H9 (cell line): ENCODE measurements around the gene IVNS1ABP. TPM values are rescaled to one million over a fixed set of nuclear protein-coding genes. Genes with fewer than 3 reads are reported as not detected.

Experiments
- DNase-seq: peaks from one replicate; pipeline ENCODE4 v3.0.0-alpha.2; 2017
- H2AFZ ChIP-seq: one replicate; pipeline ENCODE4 v1.6.1; 2013; ENCODE audit warnings: mild to moderate bottlenecking, low read length, control low read depth, moderate library complexity
- H2AK5ac ChIP-seq: 2 replicates; pipeline ENCODE4 v1.6.1; 2013; ENCODE audit warnings: low read length, control low read depth, mixed read lengths; ENCODE audit not compliant: insufficient read length
- H2BK120ac ChIP-seq: one replicate; pipeline ENCODE4 v1.6.1; 2013; ENCODE audit warnings: low read depth, mild to moderate bottlenecking, low read length, control low read depth, inconsistent platforms; ENCODE audit not compliant: poor library complexity, severe bottlenecking
- H2BK12ac ChIP-seq: 2 replicates; pipeline ENCODE4 v1.6.1; 2013; ENCODE audit warnings: low read length, control low read depth, mixed read lengths, low read depth; ENCODE audit not compliant: insufficient read length
- H2BK15ac ChIP-seq: 2 replicates; pipeline ENCODE4 v1.6.1; 2013; ENCODE audit warnings: low read depth, low read length, control low read depth
- H2BK20ac ChIP-seq: one replicate; pipeline ENCODE4 v1.6.1; 2013; ENCODE audit warnings: low read depth, mild to moderate bottlenecking, low read length, control low read depth, inconsistent platforms; ENCODE audit not compliant: poor library complexity, severe bottlenecking
- H2BK5ac ChIP-seq: 2 replicates; pipeline ENCODE4 v1.6.1; 2013; ENCODE audit warnings: low read length, control low read depth, mixed read lengths; ENCODE audit not compliant: insufficient read length
- H3K14ac ChIP-seq: 2 replicates; pipeline ENCODE4 v1.6.1; 2013; ENCODE audit warnings: low read length, control low read depth; ENCODE audit not compliant: insufficient read depth
- H3K18ac ChIP-seq: 2 replicates; pipeline ENCODE4 v1.6.1; 2013; ENCODE audit warnings: low read depth, mild to moderate bottlenecking, mixed read lengths, low read length, control low read depth; ENCODE audit not compliant: insufficient read length
- H3K23ac ChIP-seq: 2 replicates; pipeline ENCODE4 v1.6.1; 2013; ENCODE audit warnings: low read length, control low read depth, mixed read lengths, low read depth; ENCODE audit not compliant: insufficient read length
- H3K23me2 ChIP-seq: 2 replicates; pipeline ENCODE4 v1.6.1; 2013; ENCODE audit warnings: low read depth, mild to moderate bottlenecking, mixed read lengths, low read length, control low read depth; ENCODE audit not compliant: insufficient read length, poor library complexity, severe bottlenecking
- H3K27ac ChIP-seq: 2 replicates; pipeline ENCODE4 v1.5.1; 2013; ENCODE audit warnings: low read length, control low read depth, mixed read lengths, low read depth; ENCODE audit not compliant: insufficient read length
- H3K27me3 ChIP-seq: 2 replicates; pipeline ENCODE4 v1.6.1; 2013; ENCODE audit warnings: low read length, control low read depth, inconsistent platforms; ENCODE audit not compliant: insufficient read depth
- H3K4ac ChIP-seq: 2 replicates; pipeline ENCODE4 v1.6.1; 2013; ENCODE audit warnings: low read depth, mild to moderate bottlenecking, control low read depth, inconsistent platforms, low read length, moderate library complexity
- H3K4me1 ChIP-seq: 2 replicates; pipeline ENCODE4 v1.6.1; 2013; ENCODE audit warnings: low read length, control low read depth, inconsistent platforms; ENCODE audit not compliant: insufficient read depth
- H3K4me2 ChIP-seq: 2 replicates; pipeline ENCODE4 v1.6.1; 2013; ENCODE audit warnings: low read length, control low read depth, mixed read lengths; ENCODE audit not compliant: insufficient read length, insufficient read depth
- H3K56ac ChIP-seq: 2 replicates; pipeline ENCODE4 v1.6.1; 2013; ENCODE audit warnings: low read depth, mild to moderate bottlenecking, mixed read lengths, low read length, control low read depth; ENCODE audit not compliant: insufficient read length
- H3K79me1 ChIP-seq: 2 replicates; pipeline ENCODE4 v1.6.1; 2013; ENCODE audit warnings: low read depth, mild to moderate bottlenecking, moderate library complexity, low read length, control low read depth, inconsistent platforms; ENCODE audit not compliant: insufficient read depth, poor library complexity, severe bottlenecking
- H3K79me2 ChIP-seq: 2 replicates; pipeline ENCODE4 v1.6.1; 2013; ENCODE audit warnings: low read length, control low read depth, inconsistent platforms; ENCODE audit not compliant: insufficient read depth
- H3K9ac ChIP-seq: 2 replicates; pipeline ENCODE4 v1.6.1; 2013; ENCODE audit warnings: low read length, control low read depth, mixed read lengths; ENCODE audit not compliant: insufficient read length; ENCODE audit errors: extremely low read depth
- H3K9me3 ChIP-seq: one replicate; pipeline ENCODE4 v1.6.1; 2013; ENCODE audit warnings: low read depth, low read length, inconsistent platforms; ENCODE audit not compliant: control insufficient read depth
- H3T11ph ChIP-seq: one replicate; pipeline ENCODE4 v1.6.1; 2013; ENCODE audit warnings: mild to moderate bottlenecking, low read length, control low read depth, inconsistent platforms
- H4K20me1 ChIP-seq: one replicate; pipeline ENCODE4 v1.6.1; 2013; ENCODE audit not compliant: control insufficient read depth, insufficient read length, insufficient read depth
- H4K5ac ChIP-seq: 2 replicates; pipeline ENCODE4 v1.6.1; 2013; ENCODE audit warnings: low read depth, mild to moderate bottlenecking, mixed read lengths, low read length, control low read depth; ENCODE audit not compliant: insufficient read length
- H4K8ac ChIP-seq: replicated peaks from 2 replicates; pipeline ENCODE4 v1.6.1; 2013; ENCODE audit warnings: low read length, control low read depth, mixed read lengths, low read depth; ENCODE audit not compliant: insufficient read length
- H4K91ac ChIP-seq: 2 replicates; pipeline ENCODE4 v1.6.1; 2013; ENCODE audit warnings: low read depth, mild to moderate bottlenecking, moderate library complexity, mixed read lengths, low read length, control low read depth; ENCODE audit not compliant: insufficient read length
- H3K27ac Mint-ChIP-seq, 3 experiments: 2 replicates in 2 of 3; 3 replicates in 1 of 3; pipeline ENCODE4 v1.8.0; 2020 to 2021; ENCODE audit warnings: mixed read lengths in 3 of 3, mild to moderate bottlenecking in 1 of 3, moderate library complexity in 1 of 3
- H3K27me3 Mint-ChIP-seq: 2 replicates; pipeline ENCODE4 v1.8.0; 2021; ENCODE audit warnings: low read depth, mild to moderate bottlenecking, moderate library complexity, mixed read lengths
- H3K36me3 Mint-ChIP-seq, 3 experiments: 2 replicates in 2 of 3; 3 replicates in 1 of 3; pipeline ENCODE4 v1.8.0; 2020 to 2021; ENCODE audit warnings: low read depth in 3 of 3, mixed read lengths in 3 of 3; ENCODE audit not compliant: insufficient read depth in 1 of 3
- H3K4me1 Mint-ChIP-seq, 2 experiments: 2 replicates each; pipeline ENCODE4 v1.8.0; 2020; ENCODE audit warnings: mixed read lengths in 2 of 2
- H3K4me3 Mint-ChIP-seq, 2 experiments: 2 replicates in 1 of 2; 3 replicates in 1 of 2; pipeline ENCODE4 v1.8.0; 2020 to 2021; ENCODE audit warnings: mild to moderate bottlenecking in 2 of 2, mixed read lengths in 2 of 2, moderate library complexity in 1 of 2
- H3K9me3 Mint-ChIP-seq, 2 experiments: 2 replicates in 1 of 2; 3 replicates in 1 of 2; pipeline ENCODE4 v1.8.0; 2020; ENCODE audit warnings: mild to moderate bottlenecking in 2 of 2, mixed read lengths in 2 of 2, moderate library complexity in 1 of 2
- CTCF ChIP-seq: fragments of 200-600 bp; sonication (generic); conservative IDR thresholded peaks from 3 replicates; pipeline ENCODE4 v1.8.0; 2021; ENCODE audit warnings: antibody characterized with exemption, mild to moderate bottlenecking
- WGBS: extraction: QIAGEN DNeasy Blood & Tissue Kit; methylation state at CpG from one replicate; pipeline ENCODE4 v1.1.7; 2013; ENCODE audit warnings: missing lambda C conversion rate, low lambda C conversion rate, mixed read lengths; ENCODE audit not compliant: insufficient read length; ENCODE audit errors: extremely low coverage; 5-methylcytosine and 5-hydroxymethylcytosine counted together
- total RNA-seq: library from RNA; stranded (reverse); gene quantifications from 2 replicates; pipeline ENCODE4 v1.2.1, GENCODE V29; 2021

IVNS1ABP gene
- total RNA-seq, 1 experiment from 2014 or later, result 110 TPM

GRCh38 chr1:185343306-185343705 lies 26.3 kb upstream of the IVNS1ABP start:
- WGBS, result no CpG with 5 or more reads among the region's 5 CpGs
- Mint-ChIP-seq H3K36me3 (no peaks in the 10 kb centered on the region), H3K4me3 (no peak overlapping the region), H3K9me3 (no peaks in the 10 kb centered on the region), H3K4me1 (peaks cover 21 to 24% of the 10 kb centered on the region in 2 experiments), H3K27ac (no peak overlapping the region), H3K27me3 (no peaks in the 10 kb centered on the region)
- DNase-seq, result no peak
- Histone ChIP-seq H4K20me1 (no peaks in the 10 kb centered on the region), H3K9ac (no peak overlapping the region), H2BK12ac (no peak overlapping the region), H2BK15ac (no peak overlapping the region), H3K14ac (no peak overlapping the region), H2BK20ac (no peak overlapping the region), H3T11ph (no peak overlapping the region), H3K23me2 (no peaks in the 10 kb centered on the region), H4K8ac (no peak overlapping the region), H4K5ac (no peak overlapping the region), H3K4ac (no peak overlapping the region), H2BK5ac (no peak overlapping the region), H2BK120ac (no peak overlapping the region), H3K27ac (no peak overlapping the region), H3K9me3 (no peaks in the 10 kb centered on the region), H3K4me2 (no peak overlapping the region), H2AFZ (no peak overlapping the region), H3K79me2 (no peaks in the 10 kb centered on the region), H3K56ac (no peak overlapping the region), H2AK5ac (no peak overlapping the region), H3K27me3 (no peaks in the 10 kb centered on the region), H3K79me1 (no peaks in the 10 kb centered on the region), H3K4me1 (no peaks in the 10 kb centered on the region), H3K23ac (no peak overlapping the region), H4K91ac (no peak overlapping the region), H3K18ac (no peak overlapping the region)
- TF ChIP-seq CTCF, result no peak
